ENCODE data around the gene IKZF1.

Gene IKZF1

GRCh38 chr7:50404392-50404791 is 99.9 kb downstream of the IKZF1 start:
- no peak for DNase-seq (ENCODE audit: low read depth in 2 of 2, low spot score in 1 of 2)

- DNase-seq (ENCODE audit: low read depth in 2 of 2, low spot score in 1 of 2), result no peak
Measured at GRCh38 chr7:50405221-50405620, 100.7 kb downstream of the IKZF1 start.

GRCh38 chr7:50406935-50407334 is 102.4 kb downstream of the IKZF1 start:
- no peak for DNase-seq (ENCODE audit: low read depth in 2 of 2, low spot score in 1 of 2)

- no peak for DNase-seq (ENCODE audit: low read depth in 2 of 2, low spot score in 1 of 2)
Measured at GRCh38 chr7:50409856-50410745, 105.6 kb downstream of the IKZF1 start.

- DNase-seq (ENCODE audit: low read depth in 2 of 2, low spot score in 1 of 2), result no peak
Measured at GRCh38 chr7:50411332-50411731, 106.8 kb downstream of the IKZF1 start.

- no peak for DNase-seq (ENCODE audit: low read depth in 2 of 2, low spot score in 1 of 2)
Measured at GRCh38 chr7:50412973-50413372, 108.5 kb downstream of the IKZF1 start.

GRCh38 chr7:50413561-50413960 is 109.0 kb downstream of the IKZF1 start:
- DNase-seq (ENCODE audit: low read depth in 2 of 2, low spot score in 1 of 2), result no peak

GRCh38 chr7:50415844-50416364 is 111.4 kb downstream of the IKZF1 start:
- no peak for DNase-seq (ENCODE audit: low read depth in 2 of 2, low spot score in 1 of 2)

- DNase-seq (ENCODE audit: low read depth in 2 of 2, low spot score in 1 of 2), result no peak
Measured at GRCh38 chr7:50416527-50417182, 112.1 kb downstream of the IKZF1 start.

GRCh38 chr7:50418086-50418515 is 113.6 kb downstream of the IKZF1 start:
- DNase-seq (ENCODE audit: low read depth in 2 of 2, low spot score in 1 of 2), result peak in 1 of 2 donors; percentile 49

- DNase-seq (ENCODE audit: low read depth in 2 of 2, low spot score in 1 of 2), result no peak
Measured at GRCh38 chr7:50418526-50419290, 114.2 kb downstream of the IKZF1 start.

- no peak for DNase-seq (ENCODE audit: low read depth in 2 of 2, low spot score in 1 of 2)
Measured at GRCh38 chr7:50421043-50421442, 116.5 kb downstream of the IKZF1 start.

GRCh38 chr7:50422858-50423257 is 118.3 kb downstream of the IKZF1 start:
- DNase-seq (ENCODE audit: low read depth in 2 of 2, low spot score in 1 of 2), result no peak

GRCh38 chr7:50423860-50424259 is 119.3 kb downstream of the IKZF1 start:
- no peak for DNase-seq (ENCODE audit: low read depth in 2 of 2, low spot score in 1 of 2)

GRCh38 chr7:50425318-50425717 is 120.8 kb downstream of the IKZF1 start:
- DNase-seq (ENCODE audit: low read depth in 2 of 2, low spot score in 1 of 2), result no peak

- no peak for DNase-seq (ENCODE audit: low read depth in 2 of 2, low spot score in 1 of 2)
Measured at GRCh38 chr7:50426280-50427045, 121.9 kb downstream of the IKZF1 start.

GRCh38 chr7:50427518-50427917 is 123.0 kb downstream of the IKZF1 start:
- DNase-seq (ENCODE audit: low read depth in 2 of 2, low spot score in 1 of 2), result no peak

GRCh38 chr7:50428911-50429310 is 124.4 kb downstream of the IKZF1 start:
- DNase-seq (ENCODE audit: low read depth in 2 of 2, low spot score in 1 of 2), result no peak

- no peak for DNase-seq (ENCODE audit: low read depth in 2 of 2, low spot score in 1 of 2)
Measured at GRCh38 chr7:50431316-50431715, 126.8 kb downstream of the IKZF1 start.

- DNase-seq (ENCODE audit: low read depth in 2 of 2, low spot score in 1 of 2), result no peak
Measured at GRCh38 chr7:50431722-50432305, 127.3 kb downstream of the IKZF1 start.
